OCI-LY7 (cell line): ENCODE data around the gene UBE3C. TPM values are rescaled to one million over a fixed set of nuclear protein-coding genes. Genes with fewer than 3 reads are reported as not detected.

Source experiments
- BruUV-seq: library from RNA; stranded (reverse); fragments of 400-500 nt; replicated peaks from 2 replicates; lab custom pipeline; 2021; lab: Mats Ljungman, UMichigan
- CTCF ChIA-PET: fragments of 300-600 bp; sonication (Branson Sonifier 250); formaldehyde crosslinking; loops from one replicate; lab custom pipeline; 2022; ENCODE audit warnings: antibody characterized with exemption; ENCODE audit not compliant: unreplicated experiment; lab: Charles Lee
- POLR2A ChIA-PET: fragments of 300-600 bp; sonication (Branson Sonifier 250); formaldehyde crosslinking; loops from one replicate; lab custom pipeline; 2022; ENCODE audit warnings: antibody characterized with exemption; lab: Charles Lee
- DNase-seq: peaks from one replicate; pipeline ENCODE4 v3.0.0-alpha.2; 2015; ENCODE audit warnings: low spot score
- H2AFZ ChIP-seq: fragments of 200-600 bp; sonication (generic), shearing (Covaris generic); 2 replicates; pipeline ENCODE4 v1.6.1; 2014; ENCODE audit warnings: mild to moderate bottlenecking, antibody characterized with exemption, low read length, moderate library complexity
- H3K27ac ChIP-seq: fragments of 200-600 bp; sonication (generic); 2 replicates; pipeline ENCODE4 v1.5.1; 2014; ENCODE audit warnings: mixed run types, low read depth, mild to moderate bottlenecking, moderate library complexity, low read length, inconsistent platforms; ENCODE audit not compliant: poor library complexity, severe bottlenecking
- H3K36me3 ChIP-seq: fragments of 200-600 bp; sonication (generic); 2 replicates; pipeline ENCODE4 v1.6.1; 2014; ENCODE audit warnings: mild to moderate bottlenecking, antibody characterized with exemption, low read length, moderate library complexity, mixed read lengths; ENCODE audit not compliant: insufficient read depth
- H3K4me1 ChIP-seq: fragments of 200-600 bp; sonication (generic); 2 replicates; pipeline ENCODE4 v1.5.1; 2014; ENCODE audit warnings: mild to moderate bottlenecking, low read length; ENCODE audit not compliant: insufficient read depth, poor library complexity, severe bottlenecking
- H3K4me2 ChIP-seq: fragments of 200-600 bp; sonication (generic); 2 replicates; pipeline ENCODE4 v1.6.1; 2014; ENCODE audit warnings: mild to moderate bottlenecking, low read length
- H3K4me3 ChIP-seq: fragments of 200-600 bp; sonication (generic); 2 replicates; pipeline ENCODE4 v1.5.1; 2014; ENCODE audit warnings: mild to moderate bottlenecking, low read depth, low read length; ENCODE audit not compliant: poor library complexity, severe bottlenecking
- H3K79me2 ChIP-seq: fragments of 200-600 bp; sonication (generic); 2 replicates; pipeline ENCODE4 v1.6.1; 2016; ENCODE audit warnings: low read depth, mild to moderate bottlenecking, low read length, moderate library complexity, mixed read lengths; ENCODE audit not compliant: insufficient read depth
- H3K9me2 ChIP-seq: fragments of 200-600 bp; sonication (generic); 2 replicates; pipeline ENCODE4 v1.6.1; 2016; ENCODE audit warnings: mild to moderate bottlenecking, low read length, mixed read lengths; ENCODE audit not compliant: insufficient read depth
- H3K9me3 ChIP-seq: fragments of 200-600 bp; sonication (generic); 2 replicates; pipeline ENCODE4 v1.6.1; 2014; ENCODE audit warnings: mild to moderate bottlenecking, mixed run types, low read length, mixed read lengths
- H4K20me1 ChIP-seq: fragments of 200-600 bp; sonication (generic); 2 replicates; pipeline ENCODE4 v1.6.1; 2014; ENCODE audit warnings: mild to moderate bottlenecking, antibody characterized with exemption, low read length, moderate library complexity, mixed read lengths; ENCODE audit not compliant: insufficient read depth
- EZH2phosphoT487 ChIP-seq: fragments of 200-600 bp; sonication (generic); IDR thresholded peaks from 2 replicates; pipeline ENCODE4 v1.6.1; 2018; ENCODE audit warnings: low read depth, borderline replicate concordance, mild to moderate bottlenecking, mixed run types, antibody characterized with exemption, low read length, moderate library complexity, mixed read lengths
- intact Hi-C: fragments of 100-400 bp; cut with micrococcal nuclease; formaldehyde crosslinking; loops from one replicate; pipeline ENCODE4 v1.10.0; 2022; ENCODE audit not compliant: unreplicated experiment
- total RNA-seq, 2 experiments: library from RNA; depleted of rRNA in 1 of 2; stranded (reverse); fragments of >200 nt in 1 of 2; shearing (Covaris generic) in 1 of 2; gene quantifications; 2 replicates each; pipeline ENCODE4 v1.2.3, GENCODE V29; 2014 to 2022
- TF ChIP-seq, protein P1 (sequence below): fragments of 200-600 bp; sonication (generic); conservative IDR thresholded peaks from 2 replicates; pipeline ENCODE4 v1.5.1; 2014; ENCODE audit warnings: mild to moderate bottlenecking, antibody characterized with exemption, low read length, moderate library complexity, mixed read lengths

Gene UBE3C
- total RNA-seq, 2 experiments from 2014 or later = 60.4 to 66.1 TPM

DNA sequence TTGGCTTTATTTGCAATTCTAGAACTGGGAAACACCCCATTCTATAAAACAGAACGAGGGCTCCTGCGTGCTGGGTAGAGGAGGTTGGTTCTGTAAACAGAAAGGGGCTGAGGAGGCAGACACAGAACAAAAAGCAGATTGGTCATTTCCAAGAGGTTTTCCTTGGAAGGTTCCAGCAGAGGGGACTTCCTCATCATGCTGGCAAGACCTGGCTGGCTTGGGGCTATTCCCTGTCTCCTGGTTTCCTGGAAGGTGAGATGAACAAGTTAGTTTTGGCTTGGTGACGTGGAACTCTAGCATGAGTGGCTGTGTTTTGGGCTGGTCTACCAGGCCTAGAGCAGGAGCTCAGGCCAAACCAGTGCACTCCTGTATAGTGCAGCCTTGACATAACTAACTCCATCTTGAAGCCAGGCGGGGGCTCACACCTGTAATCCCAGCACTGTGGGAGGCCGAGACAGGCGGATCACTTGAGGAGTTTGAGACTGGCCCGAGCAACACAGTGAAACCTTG lies 172.0 kb downstream of the UBE3C start:
- intact Hi-C loops = no loop called here
- Histone ChIP-seq H3K79me2 (no peaks in the 10 kb centered on the region), H4K20me1 (no peaks in the 10 kb centered on the region), H3K9me2 (no peaks in the 10 kb centered on the region), H3K4me1 (peaks cover 8% of the 10 kb centered on the region), H3K4me2 (no peak overlapping the region), H3K9me3 (no peaks in the 10 kb centered on the region), H3K4me3 (no peak overlapping the region), H3K36me3 (no peaks in the 10 kb centered on the region), H2AFZ (no peak overlapping the region), H3K27ac (no peak overlapping the region)
- TF ChIP-seq EZH2phosphoT487 = no peak
- TF ChIP-seq, protein P1, sequence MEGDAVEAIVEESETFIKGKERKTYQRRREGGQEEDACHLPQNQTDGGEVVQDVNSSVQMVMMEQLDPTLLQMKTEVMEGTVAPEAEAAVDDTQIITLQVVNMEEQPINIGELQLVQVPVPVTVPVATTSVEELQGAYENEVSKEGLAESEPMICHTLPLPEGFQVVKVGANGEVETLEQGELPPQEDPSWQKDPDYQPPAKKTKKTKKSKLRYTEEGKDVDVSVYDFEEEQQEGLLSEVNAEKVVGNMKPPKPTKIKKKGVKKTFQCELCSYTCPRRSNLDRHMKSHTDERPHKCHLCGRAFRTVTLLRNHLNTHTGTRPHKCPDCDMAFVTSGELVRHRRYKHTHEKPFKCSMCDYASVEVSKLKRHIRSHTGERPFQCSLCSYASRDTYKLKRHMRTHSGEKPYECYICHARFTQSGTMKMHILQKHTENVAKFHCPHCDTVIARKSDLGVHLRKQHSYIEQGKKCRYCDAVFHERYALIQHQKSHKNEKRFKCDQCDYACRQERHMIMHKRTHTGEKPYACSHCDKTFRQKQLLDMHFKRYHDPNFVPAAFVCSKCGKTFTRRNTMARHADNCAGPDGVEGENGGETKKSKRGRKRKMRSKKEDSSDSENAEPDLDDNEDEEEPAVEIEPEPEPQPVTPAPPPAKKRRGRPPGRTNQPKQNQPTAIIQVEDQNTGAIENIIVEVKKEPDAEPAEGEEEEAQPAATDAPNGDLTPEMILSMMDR = no peak
- POLR2A ChIA-PET = no interaction called here
- no peak for DNase-seq
- CTCF ChIA-PET = no interaction called here
- BruUV-seq = no TSS peak

DNA sequence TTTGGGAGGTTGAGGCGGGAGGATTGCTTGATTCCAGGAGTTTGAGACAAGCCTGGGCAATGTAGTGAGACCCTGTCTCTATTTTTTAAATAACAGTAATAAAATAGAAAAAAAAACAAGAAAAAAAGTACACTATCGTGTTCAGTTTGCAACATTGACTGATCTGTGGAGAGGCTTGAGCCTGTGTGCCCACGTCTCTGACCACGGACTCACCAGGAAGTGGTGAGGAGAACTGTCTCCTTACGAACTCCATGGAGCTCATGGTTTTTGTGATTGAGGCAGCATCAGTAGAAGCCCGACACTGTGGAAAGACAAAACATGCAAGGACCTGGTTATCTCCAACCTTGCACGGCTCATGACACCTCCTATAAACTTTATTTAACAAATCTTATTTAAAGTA lies 174.2 kb downstream of the UBE3C start:
- H3K4me1 ChIP-seq = no peaks in the 10 kb centered on the region
- TF ChIP-seq EZH2phosphoT487 = no peak
- TF ChIP-seq, protein P1 = no peak
- intact Hi-C loops = no loop called here
- H3K79me2 ChIP-seq = no peaks in the 10 kb centered on the region
- no peak overlapping the region for H3K27ac ChIP-seq
- ChIA-PET POLR2A (no interaction called here), CTCF (no interaction called here)
- H3K9me3 ChIP-seq = no peaks in the 10 kb centered on the region
- no peaks in the 10 kb centered on the region for H4K20me1 ChIP-seq
- H3K9me2 ChIP-seq = no peaks in the 10 kb centered on the region
- BruUV-seq = no TSS peak
- H3K36me3 ChIP-seq = no peaks in the 10 kb centered on the region
- H3K4me3 ChIP-seq = no peak overlapping the region
- H2AFZ ChIP-seq = no peak overlapping the region
- no peak overlapping the region for H3K4me2 ChIP-seq
- DNase-seq = no peak

DNA sequence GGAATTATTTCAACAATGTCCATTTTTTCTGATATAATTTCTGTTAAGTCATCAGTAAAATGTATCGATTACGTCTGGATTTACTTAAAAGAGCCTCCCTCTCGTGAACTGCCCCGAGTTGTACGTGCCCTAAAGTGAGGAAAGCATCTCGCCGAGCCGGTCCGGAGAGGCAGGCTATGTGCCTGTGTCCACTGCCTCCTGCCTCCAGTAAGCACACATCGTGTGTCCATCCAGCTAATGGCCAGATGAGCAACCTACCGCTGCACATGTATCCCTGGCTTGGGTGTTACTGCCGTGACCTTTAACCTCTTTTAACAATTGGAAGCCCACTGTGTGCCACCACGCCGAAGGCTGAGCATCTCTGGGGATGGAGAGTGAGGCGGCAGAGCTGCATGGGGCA lies 174.9 kb downstream of the UBE3C start:
- Histone ChIP-seq H3K36me3 (no peaks in the 10 kb centered on the region), H3K79me2 (no peaks in the 10 kb centered on the region), H3K9me3 (no peaks in the 10 kb centered on the region), H3K4me2 (no peak overlapping the region), H3K4me3 (no peak overlapping the region), H3K27ac (no peak overlapping the region), H3K9me2 (no peaks in the 10 kb centered on the region), H3K4me1 (no peaks in the 10 kb centered on the region), H4K20me1 (no peaks in the 10 kb centered on the region), H2AFZ (no peak overlapping the region)
- TF ChIP-seq, protein P1 = no peak
- no peak for TF ChIP-seq EZH2phosphoT487
- DNase-seq = no peak
- no TSS peak for BruUV-seq
- intact Hi-C loops = no loop called here
- POLR2A ChIA-PET = no interaction called here
- CTCF ChIA-PET = no interaction called here
